Mucosa of descending colon (tissue), 3 donors: ENCODE measurements around the gene TMEM213. TPM values are rescaled to one million over a fixed set of nuclear protein-coding genes. Genes with fewer than 3 reads are reported as not detected.

ENCODE experiments used
- ATAC-seq: fragments of 200-7000 bp; cut with Tn5 transposase; one replicate; pipeline ENCODE4 v1.9.1; 2020; ENCODE audit warnings: mild to moderate bottlenecking, moderate library complexity
- DNase-seq, 3 donors: peaks; one replicate each; pipeline ENCODE4 v3.0.0-alpha.2; 2020
- H3K36me3 ChIP-seq: fragments of 200-600 bp; one replicate; pipeline ENCODE4 v1.8.0; 2021; ENCODE audit warnings: low read depth, mild to moderate bottlenecking
- H3K4me1 ChIP-seq: fragments of 200-600 bp; one replicate; pipeline ENCODE4 v1.8.0; 2021; ENCODE audit warnings: low read depth, mild to moderate bottlenecking
- H3K4me3 ChIP-seq: fragments of 200-600 bp; one replicate; pipeline ENCODE4 v1.8.0; 2021; ENCODE audit warnings: mild to moderate bottlenecking
- H3K9me3 ChIP-seq: fragments of 200-600 bp; one replicate; pipeline ENCODE4 v1.8.0; 2021; ENCODE audit warnings: mild to moderate bottlenecking
- intact Hi-C, 2 donors: fragments of 100-400 bp; cut with DNase I in 1 of 2; cut with micrococcal nuclease in 1 of 2; formaldehyde crosslinking; loops; one replicate each; pipeline versions ENCODE4 v1.11.0 to v1.11.1; 2022; cut with DNase I, micrococcal nuclease
- total RNA-seq, 3 donors: library from RNA; stranded (reverse); fragmentation: NEBNext Ultra II Directional in 2 of 3; extraction: Animal tissue kit (Norgen Biotek cat#: 25700) in 2 of 3; gene quantifications; one replicate each; pipeline versions ENCODE4 v1.2.1 to v1.2.4, GENCODE V29; 2021 to 2023
- TF ChIP-seq, protein P1 (sequence below): fragments of 200-600 bp; IDR thresholded peaks from one replicate; pipeline ENCODE4 v1.8.0; 2022; ENCODE audit warnings: antibody characterized with exemption, mild to moderate bottlenecking
- donor health status: DM: no; HTN: no; CAD: no; lungs with moderate emphysema.
- donor health status: DM: no; HTN: no; CAD: no.
- donor health status: DM: no; HTN: yes; CAD: no.

Gene TMEM213
- total RNA-seq, 3 donors from 2014 or later: not detected

DNA sequence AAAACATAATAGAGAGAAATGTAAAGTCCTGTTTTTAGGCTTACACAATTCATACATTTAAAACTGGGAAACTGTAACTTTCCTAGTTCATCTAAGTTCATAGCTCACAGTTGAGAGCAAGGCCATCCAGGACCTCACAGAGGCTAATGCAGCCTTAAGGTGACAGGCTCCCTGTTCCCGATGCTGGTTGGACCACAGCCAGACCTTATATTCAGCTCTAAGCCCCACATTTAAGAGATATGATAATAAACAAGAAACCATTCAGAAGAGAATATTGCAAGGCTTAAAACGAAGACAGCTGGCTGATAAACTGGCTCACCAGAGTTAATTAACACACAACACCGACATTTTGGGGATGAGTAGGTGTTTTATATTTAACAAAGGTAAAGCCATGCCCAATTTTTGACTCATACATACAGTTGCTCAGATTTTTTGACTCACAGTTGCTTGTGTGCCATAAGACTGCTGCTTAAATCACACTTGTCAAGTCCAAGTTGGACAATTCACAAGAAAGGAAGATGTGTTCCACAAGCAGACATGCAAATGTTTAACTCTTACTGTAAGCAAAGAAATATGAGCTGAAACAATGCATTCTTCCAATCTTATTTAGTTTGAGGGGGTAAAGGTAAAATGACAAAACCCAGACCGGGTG lies 41.1 kb upstream of the TMEM213 start:
- no peaks in the 10 kb centered on the region for H3K36me3 ChIP-seq
- no peak overlapping the region for H3K4me3 ChIP-seq
- intact Hi-C loops: no loop called here
- ATAC-seq (no peak), DNase-seq (no peak)
- TF ChIP-seq, protein P1, sequence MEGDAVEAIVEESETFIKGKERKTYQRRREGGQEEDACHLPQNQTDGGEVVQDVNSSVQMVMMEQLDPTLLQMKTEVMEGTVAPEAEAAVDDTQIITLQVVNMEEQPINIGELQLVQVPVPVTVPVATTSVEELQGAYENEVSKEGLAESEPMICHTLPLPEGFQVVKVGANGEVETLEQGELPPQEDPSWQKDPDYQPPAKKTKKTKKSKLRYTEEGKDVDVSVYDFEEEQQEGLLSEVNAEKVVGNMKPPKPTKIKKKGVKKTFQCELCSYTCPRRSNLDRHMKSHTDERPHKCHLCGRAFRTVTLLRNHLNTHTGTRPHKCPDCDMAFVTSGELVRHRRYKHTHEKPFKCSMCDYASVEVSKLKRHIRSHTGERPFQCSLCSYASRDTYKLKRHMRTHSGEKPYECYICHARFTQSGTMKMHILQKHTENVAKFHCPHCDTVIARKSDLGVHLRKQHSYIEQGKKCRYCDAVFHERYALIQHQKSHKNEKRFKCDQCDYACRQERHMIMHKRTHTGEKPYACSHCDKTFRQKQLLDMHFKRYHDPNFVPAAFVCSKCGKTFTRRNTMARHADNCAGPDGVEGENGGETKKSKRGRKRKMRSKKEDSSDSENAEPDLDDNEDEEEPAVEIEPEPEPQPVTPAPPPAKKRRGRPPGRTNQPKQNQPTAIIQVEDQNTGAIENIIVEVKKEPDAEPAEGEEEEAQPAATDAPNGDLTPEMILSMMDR: no peak
- no peaks in the 10 kb centered on the region for H3K4me1 ChIP-seq
- H3K9me3 ChIP-seq: no peaks in the 10 kb centered on the region

DNA sequence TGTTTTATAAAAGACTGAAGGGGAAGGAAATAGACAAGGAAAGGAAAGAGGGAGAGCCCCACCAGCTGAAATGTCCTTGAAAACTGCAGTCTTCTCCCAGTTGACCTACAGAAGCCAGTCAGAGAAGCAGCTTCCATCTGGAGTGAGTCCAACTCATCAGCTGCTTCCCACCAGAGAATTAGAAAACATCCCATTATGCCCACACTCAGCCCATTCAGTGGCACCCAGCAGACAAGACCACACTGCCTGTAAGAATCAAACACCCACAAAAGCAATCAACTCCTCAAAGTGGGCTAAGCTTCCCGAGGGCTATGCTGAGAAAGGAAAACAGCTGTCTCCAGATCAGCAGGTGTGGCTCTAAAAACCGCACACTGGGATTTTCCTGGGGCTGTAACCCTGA lies 29.6 kb upstream of the TMEM213 start:
- intact Hi-C loops: no loop called here
- no peak for ATAC-seq
- TF ChIP-seq, protein P1: no peak
- H3K36me3 ChIP-seq: no peaks in the 10 kb centered on the region
- H3K4me3 ChIP-seq: no peak overlapping the region
- DNase-seq: no peak
- H3K4me1 ChIP-seq: no peaks in the 10 kb centered on the region
- no peaks in the 10 kb centered on the region for H3K9me3 ChIP-seq

DNA sequence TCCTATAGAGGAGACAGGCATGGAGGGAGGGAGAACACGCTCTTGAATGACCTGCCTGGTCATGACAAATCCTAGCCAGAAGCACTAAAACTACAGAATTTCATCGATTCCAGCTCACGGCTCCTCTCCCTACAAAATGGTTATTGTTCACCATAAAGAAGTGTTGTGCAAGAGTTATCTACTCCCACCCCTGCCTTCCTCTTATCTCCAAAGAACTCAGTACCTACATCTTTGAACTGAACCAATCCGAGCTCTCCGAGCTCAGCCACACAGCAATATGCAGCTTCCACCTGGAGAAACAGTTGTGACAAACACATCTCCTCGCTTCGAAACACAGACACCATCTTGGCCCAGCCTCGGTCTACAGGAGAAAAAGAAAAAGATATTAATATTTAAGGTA lies 26.9 kb upstream of the TMEM213 start:
- intact Hi-C loops: no loop called here
- Histone ChIP-seq H3K4me3 (no peak overlapping the region), H3K36me3 (no peaks in the 10 kb centered on the region), H3K9me3 (no peaks in the 10 kb centered on the region), H3K4me1 (no peaks in the 10 kb centered on the region)
- TF ChIP-seq, protein P1: no peak
- ATAC-seq: no peak
- no peak for DNase-seq

DNA sequence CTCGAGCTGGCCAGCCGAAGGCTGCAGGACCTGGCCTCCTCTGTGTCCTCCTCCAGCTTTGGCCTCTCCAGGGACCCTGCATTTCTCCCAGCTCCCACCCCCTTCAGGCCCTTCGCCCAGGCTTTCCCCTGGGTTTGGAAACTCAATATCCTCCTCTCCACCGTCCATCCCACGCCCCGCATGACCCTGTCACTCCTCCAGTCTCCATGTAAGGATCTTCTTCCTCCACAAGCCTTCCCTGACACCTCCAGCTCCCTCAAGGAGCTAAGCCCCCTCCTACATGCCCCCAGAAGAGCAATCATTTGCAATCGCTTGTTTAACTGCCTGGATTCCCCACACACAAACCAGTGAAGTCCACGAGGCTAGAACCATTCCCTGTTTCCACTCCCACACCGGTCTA lies 24.6 kb upstream of the TMEM213 start:
- ATAC-seq (no peak), DNase-seq (no peak)
- H3K36me3 ChIP-seq: no peaks in the 10 kb centered on the region

GRCh38 chr7:138773817-138774216 lies 24.0 kb upstream of the TMEM213 start:
- Histone ChIP-seq H3K9me3 (no peaks in the 10 kb centered on the region), H3K36me3 (no peaks in the 10 kb centered on the region), H3K4me3 (no peak overlapping the region), H3K4me1 (no peaks in the 10 kb centered on the region)
- intact Hi-C loops: no loop called here
- ATAC-seq: no peak
- DNase-seq: no peak
- TF ChIP-seq, protein P1: no peak

More for the DNA sequence above, 24.6 kb upstream of the TMEM213 start:
- Histone ChIP-seq H3K4me1 (no peaks in the 10 kb centered on the region), H3K9me3 (no peaks in the 10 kb centered on the region), H3K4me3 (no peak overlapping the region)
- TF ChIP-seq, protein P1: no peak
- intact Hi-C loops: no loop called here
